ENCODE results near the gene TACC2. TPM values are rescaled to one million over a fixed set of nuclear protein-coding genes. Genes with fewer than 3 reads are reported as not detected.

Gene TACC2
- total and polyA plus RNA-seq, 4 donors: 43.3 to 309 (median 127) TPM

GRCh38 chr10:122301811-122302115 is 312.8 kb downstream of the TACC2 start:
- Histone ChIP-seq H3K27me3 (ENCODE audit: control insufficient read depth in 3 of 3, insufficient read depth in 3 of 3, low read length in 2 of 3) (no peaks in the 10 kb centered on the region), H3K4me3 (no peak overlapping the region), H3K27ac (ENCODE audit: low read depth in 1 of 2, low read length in 1 of 2) (no peak overlapping the region), H3K4me1 (ENCODE audit: control insufficient read depth in 5 of 5, insufficient read depth in 5 of 5, low read length in 5 of 5) (no peaks in the 10 kb centered on the region), H3K9me3 (ENCODE audit: control insufficient read depth in 4 of 4, insufficient read depth in 3 of 4, low read length in 3 of 4) (no peaks in the 10 kb centered on the region), H3K9ac (ENCODE audit: insufficient read depth in 1 of 2, low read length in 2 of 2) (no peak overlapping the region), H3K36me3 (ENCODE audit: control insufficient read depth in 4 of 4, insufficient read depth in 4 of 4, low read length in 4 of 4) (no peaks in the 10 kb centered on the region)
- ATAC-seq (ENCODE audit: insufficient read depth, low FRiP score) (no peak), DNase-seq (no peak)
- no peak for TF ChIP-seq CTCF (IDR thresholded peaks at IDR 0.05; ENCODE audit: control extremely low read depth, extremely low read depth)
- WGBS, 2 donors: 79 to 93% methylated on average over 7 of the region's 7 CpGs

- Histone ChIP-seq H3K9me3 (ENCODE audit: control insufficient read depth in 4 of 4, insufficient read depth in 3 of 4, low read length in 3 of 4) (no peaks in the 10 kb centered on the region), H3K27ac (ENCODE audit: low read depth in 1 of 2, low read length in 1 of 2) (no peak overlapping the region), H3K36me3 (ENCODE audit: control insufficient read depth in 4 of 4, insufficient read depth in 4 of 4, low read length in 4 of 4) (no peaks in the 10 kb centered on the region), H3K27me3 (ENCODE audit: control insufficient read depth in 3 of 3, insufficient read depth in 3 of 3, low read length in 2 of 3) (no peaks in the 10 kb centered on the region), H3K4me1 (ENCODE audit: control insufficient read depth in 5 of 5, insufficient read depth in 5 of 5, low read length in 5 of 5) (no peaks in the 10 kb centered on the region), H3K4me3 (no peak overlapping the region), H3K9ac (ENCODE audit: insufficient read depth in 1 of 2, low read length in 2 of 2) (no peak overlapping the region)
- DNase-seq (no peak), ATAC-seq (ENCODE audit: insufficient read depth, low FRiP score) (no peak)
- TF ChIP-seq CTCF (IDR thresholded peaks at IDR 0.05; ENCODE audit: control extremely low read depth, extremely low read depth): no peak
- WGBS, 2 donors: 88 to 95% methylated on average over 4 of the region's 4 CpGs
Observed at GRCh38 chr10:122302315-122302714, 313.4 kb downstream of the TACC2 start.

- DNase-seq: no peak
- no peak for TF ChIP-seq CTCF (IDR thresholded peaks at IDR 0.05; ENCODE audit: control extremely low read depth, extremely low read depth)
Observed at GRCh38 chr10:122303271-122304053, 314.5 kb downstream of the TACC2 start.

More at GRCh38 chr10:122303271-122304053, 314.5 kb downstream of the TACC2 start:
- Histone ChIP-seq H3K4me1 (ENCODE audit: control insufficient read depth in 5 of 5, insufficient read depth in 5 of 5, low read length in 5 of 5) (peaks cover 0 to 2% (median 0%) of the 10 kb centered on the region in 5 donors), H3K4me3 (no peak overlapping the region), H3K9ac (ENCODE audit: insufficient read depth in 1 of 2, low read length in 2 of 2) (no peak overlapping the region), H3K36me3 (ENCODE audit: control insufficient read depth in 4 of 4, insufficient read depth in 4 of 4, low read length in 4 of 4) (no peaks in the 10 kb centered on the region), H3K9me3 (ENCODE audit: control insufficient read depth in 4 of 4, insufficient read depth in 3 of 4, low read length in 3 of 4) (no peaks in the 10 kb centered on the region), H3K27ac (ENCODE audit: low read depth in 1 of 2, low read length in 1 of 2) (no peak overlapping the region), H3K27me3 (ENCODE audit: control insufficient read depth in 3 of 3, insufficient read depth in 3 of 3, low read length in 2 of 3) (no peaks in the 10 kb centered on the region)
- no peak for ATAC-seq (ENCODE audit: insufficient read depth, low FRiP score)
- 83 to 86% methylated on average over 9 of the region's 9 CpGs for WGBS, 2 donors

Small RNAs within 50 kb of the gene (small RNA-seq; reads per million reads assigned to genes)
- not detected for gene RF02219 (ENCODE audit: low replicate concordance)

Other genes with a start within 250 kb of the TACC2 start
- gene ATE1, start 61.1 kb upstream of the TACC2 start, total RNA-seq: 10 to 100 TPM; 18.8 to 47.8 TPM
- gene ATE1, start 61.1 kb upstream of the TACC2 start, polyA plus RNA-seq: 1 to 10 TPM; 4.2 to 7.6 TPM
- 10 to 100 TPM; 47.5 to 83.4 TPM for gene NSMCE4A, start 13.9 kb upstream of the TACC2 start, total RNA-seq
- 10 to 100 TPM; 28.4 to 88.7 TPM for gene NSMCE4A, start 13.9 kb upstream of the TACC2 start, polyA plus RNA-seq

Data from lung (tissue), 13 donors.